ENCODE results near the gene ELAC2.

GRCh38 chr17:12982224-12982623 is 35.6 kb downstream of the ELAC2 start:
- TF ChIP-seq, protein P1, sequence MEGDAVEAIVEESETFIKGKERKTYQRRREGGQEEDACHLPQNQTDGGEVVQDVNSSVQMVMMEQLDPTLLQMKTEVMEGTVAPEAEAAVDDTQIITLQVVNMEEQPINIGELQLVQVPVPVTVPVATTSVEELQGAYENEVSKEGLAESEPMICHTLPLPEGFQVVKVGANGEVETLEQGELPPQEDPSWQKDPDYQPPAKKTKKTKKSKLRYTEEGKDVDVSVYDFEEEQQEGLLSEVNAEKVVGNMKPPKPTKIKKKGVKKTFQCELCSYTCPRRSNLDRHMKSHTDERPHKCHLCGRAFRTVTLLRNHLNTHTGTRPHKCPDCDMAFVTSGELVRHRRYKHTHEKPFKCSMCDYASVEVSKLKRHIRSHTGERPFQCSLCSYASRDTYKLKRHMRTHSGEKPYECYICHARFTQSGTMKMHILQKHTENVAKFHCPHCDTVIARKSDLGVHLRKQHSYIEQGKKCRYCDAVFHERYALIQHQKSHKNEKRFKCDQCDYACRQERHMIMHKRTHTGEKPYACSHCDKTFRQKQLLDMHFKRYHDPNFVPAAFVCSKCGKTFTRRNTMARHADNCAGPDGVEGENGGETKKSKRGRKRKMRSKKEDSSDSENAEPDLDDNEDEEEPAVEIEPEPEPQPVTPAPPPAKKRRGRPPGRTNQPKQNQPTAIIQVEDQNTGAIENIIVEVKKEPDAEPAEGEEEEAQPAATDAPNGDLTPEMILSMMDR (IDR thresholded peaks at IDR 0.05) = no peak
- no peak for TF ChIP-seq EZH2 (IDR thresholded peaks at IDR 0.05; ENCODE audit: borderline replicate concordance, insufficient read depth, low read depth, low read length, poor library complexity, severe bottlenecking)

Data from B cell (primary cell).